Measurements from ENCODE around the gene DOCK3. TPM values are rescaled to one million over a fixed set of nuclear protein-coding genes. Genes with fewer than 3 reads are reported as not detected.
A peak's percentile ranks its signal among the peaks of the same experiment; 100 is the strongest.

Gene DOCK3
- total RNA-seq, 1 experiment from 2014 or later = 0.47 TPM

DNA sequence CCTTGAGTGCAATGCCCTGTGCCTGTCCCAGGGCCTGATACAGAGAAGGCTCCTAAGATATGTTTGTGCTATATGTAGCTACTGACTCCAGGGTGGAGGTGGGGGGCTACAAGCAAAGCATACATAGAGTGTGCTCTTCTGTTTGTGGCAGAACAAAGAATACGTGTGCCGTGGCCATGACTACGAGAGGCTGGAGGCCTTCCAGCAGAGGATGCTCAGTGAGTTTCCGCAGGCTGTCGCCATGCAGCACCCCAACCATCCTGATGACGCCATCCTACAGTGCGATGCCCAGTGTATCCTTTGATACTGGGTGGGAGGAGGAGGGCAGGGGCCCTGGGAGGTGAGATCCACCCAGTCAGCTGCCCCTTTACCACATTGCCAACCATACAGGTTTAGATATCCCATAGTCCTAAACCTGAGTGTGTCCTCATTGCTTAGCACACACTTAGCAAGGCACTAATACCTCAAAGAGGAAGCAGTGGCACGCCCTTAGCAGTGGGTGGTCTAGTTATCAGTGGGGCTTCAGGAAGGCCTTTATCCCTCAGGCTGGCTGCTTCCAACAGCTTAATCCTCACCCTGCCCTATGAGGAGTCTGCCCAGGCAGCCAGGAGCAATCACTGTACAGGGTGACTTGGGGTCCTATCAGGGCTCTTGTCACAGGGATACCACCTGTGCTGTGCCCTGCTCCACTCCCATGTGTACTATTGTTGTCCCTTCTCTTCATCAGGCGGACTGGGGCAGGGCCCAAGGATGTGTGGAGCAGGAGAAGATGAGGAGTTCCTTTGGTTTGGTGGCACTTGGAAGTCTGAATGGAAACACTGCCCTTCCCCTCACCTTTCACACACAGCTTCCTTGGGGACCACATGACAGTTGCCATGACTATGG lies 680.2 kb downstream of the DOCK3 start:
- peak; percentile 7 for DNase-seq (ENCODE audit: low spot score)
- Histone ChIP-seq H3K4me1 (ENCODE audit: insufficient read depth, low read length, poor library complexity, severe bottlenecking) (no peaks in the 10 kb centered on the region), H3K9me3 (ENCODE audit: low read depth, low read length, poor library complexity, severe bottlenecking) (no peaks in the 10 kb centered on the region), H3K36me3 (ENCODE audit: insufficient read depth, low read length, poor library complexity, severe bottlenecking) (no peaks in the 10 kb centered on the region), H3K4me3 (ENCODE audit: low read depth, low read length, poor library complexity, severe bottlenecking) (no peak overlapping the region), H3K27me3 (replicated peaks; ENCODE audit: insufficient read depth, low read depth, low read length, poor library complexity) (no peaks in the 10 kb centered on the region), H3K27ac (ENCODE audit: low read depth, low read length, poor library complexity, severe bottlenecking) (no peak overlapping the region)
- intact Hi-C loops (cut with micrococcal nuclease; ENCODE audit: unreplicated experiment) = no loop called here
- ChIA-PET CTCF (no interaction called here), POLR2A (ENCODE audit: low non-redundant PET) (no interaction called here)
- TF ChIP-seq, protein P1, sequence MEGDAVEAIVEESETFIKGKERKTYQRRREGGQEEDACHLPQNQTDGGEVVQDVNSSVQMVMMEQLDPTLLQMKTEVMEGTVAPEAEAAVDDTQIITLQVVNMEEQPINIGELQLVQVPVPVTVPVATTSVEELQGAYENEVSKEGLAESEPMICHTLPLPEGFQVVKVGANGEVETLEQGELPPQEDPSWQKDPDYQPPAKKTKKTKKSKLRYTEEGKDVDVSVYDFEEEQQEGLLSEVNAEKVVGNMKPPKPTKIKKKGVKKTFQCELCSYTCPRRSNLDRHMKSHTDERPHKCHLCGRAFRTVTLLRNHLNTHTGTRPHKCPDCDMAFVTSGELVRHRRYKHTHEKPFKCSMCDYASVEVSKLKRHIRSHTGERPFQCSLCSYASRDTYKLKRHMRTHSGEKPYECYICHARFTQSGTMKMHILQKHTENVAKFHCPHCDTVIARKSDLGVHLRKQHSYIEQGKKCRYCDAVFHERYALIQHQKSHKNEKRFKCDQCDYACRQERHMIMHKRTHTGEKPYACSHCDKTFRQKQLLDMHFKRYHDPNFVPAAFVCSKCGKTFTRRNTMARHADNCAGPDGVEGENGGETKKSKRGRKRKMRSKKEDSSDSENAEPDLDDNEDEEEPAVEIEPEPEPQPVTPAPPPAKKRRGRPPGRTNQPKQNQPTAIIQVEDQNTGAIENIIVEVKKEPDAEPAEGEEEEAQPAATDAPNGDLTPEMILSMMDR (conservative IDR thresholded peaks at IDR 0.05; ENCODE audit: low read depth, low read length) = no peak
- no peak for TF ChIP-seq EZH2 (IDR thresholded peaks at IDR 0.05; ENCODE audit: borderline replicate concordance, low read depth, low read length, poor library complexity, severe bottlenecking)
- no TSS peak for BruUV-seq (replicated peaks)

DNA sequence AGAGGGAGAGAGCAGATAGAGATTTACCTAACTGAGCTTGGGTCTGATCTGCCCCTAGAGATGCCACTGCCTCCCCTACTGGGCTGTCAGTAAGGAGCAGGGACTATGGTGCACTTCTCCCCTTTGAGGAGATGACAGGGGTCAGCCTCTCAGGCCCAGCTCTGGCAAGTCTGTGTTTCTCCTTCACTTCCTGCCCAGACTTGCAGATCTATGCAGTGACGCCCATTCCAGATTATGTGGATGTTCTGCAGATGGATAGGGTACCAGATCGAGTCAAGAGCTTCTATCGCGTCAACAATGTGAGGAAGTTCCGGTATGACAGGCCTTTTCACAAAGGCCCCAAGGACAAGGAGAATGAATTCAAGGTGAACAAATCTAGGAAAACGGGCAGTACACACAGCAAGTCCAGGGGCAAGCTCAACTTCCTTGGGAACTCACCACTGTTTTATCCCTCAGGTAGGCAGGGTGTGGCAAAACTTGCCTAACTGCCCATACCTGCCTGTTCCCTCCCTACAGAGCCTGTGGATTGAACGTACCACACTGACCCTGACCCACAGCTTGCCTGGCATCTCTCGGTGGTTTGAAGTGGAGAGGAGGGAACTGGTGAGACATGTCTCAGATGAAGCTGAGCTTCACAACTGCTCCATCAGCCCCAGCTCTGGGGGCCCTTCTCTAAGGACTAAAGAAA lies 681.3 kb downstream of the DOCK3 start:
- Histone ChIP-seq H3K4me1 (ENCODE audit: insufficient read depth, low read length, poor library complexity, severe bottlenecking) (no peaks in the 10 kb centered on the region), H3K9me3 (ENCODE audit: low read depth, low read length, poor library complexity, severe bottlenecking) (no peaks in the 10 kb centered on the region), H3K4me3 (ENCODE audit: low read depth, low read length, poor library complexity, severe bottlenecking) (no peak overlapping the region), H3K27ac (ENCODE audit: low read depth, low read length, poor library complexity, severe bottlenecking) (no peak overlapping the region), H3K36me3 (ENCODE audit: insufficient read depth, low read length, poor library complexity, severe bottlenecking) (no peaks in the 10 kb centered on the region), H3K27me3 (replicated peaks; ENCODE audit: insufficient read depth, low read depth, low read length, poor library complexity) (no peaks in the 10 kb centered on the region)
- TF ChIP-seq, protein P1 (conservative IDR thresholded peaks at IDR 0.05; ENCODE audit: low read depth, low read length) = no peak
- TF ChIP-seq EZH2 (IDR thresholded peaks at IDR 0.05; ENCODE audit: borderline replicate concordance, low read depth, low read length, poor library complexity, severe bottlenecking) = no peak
- no TSS peak for BruUV-seq (replicated peaks)
- intact Hi-C loops (cut with micrococcal nuclease; ENCODE audit: unreplicated experiment) = no loop called here
- no peak for DNase-seq (ENCODE audit: low spot score)
- ChIA-PET CTCF (no interaction called here), POLR2A (ENCODE audit: low non-redundant PET) (no interaction called here)

DNA sequence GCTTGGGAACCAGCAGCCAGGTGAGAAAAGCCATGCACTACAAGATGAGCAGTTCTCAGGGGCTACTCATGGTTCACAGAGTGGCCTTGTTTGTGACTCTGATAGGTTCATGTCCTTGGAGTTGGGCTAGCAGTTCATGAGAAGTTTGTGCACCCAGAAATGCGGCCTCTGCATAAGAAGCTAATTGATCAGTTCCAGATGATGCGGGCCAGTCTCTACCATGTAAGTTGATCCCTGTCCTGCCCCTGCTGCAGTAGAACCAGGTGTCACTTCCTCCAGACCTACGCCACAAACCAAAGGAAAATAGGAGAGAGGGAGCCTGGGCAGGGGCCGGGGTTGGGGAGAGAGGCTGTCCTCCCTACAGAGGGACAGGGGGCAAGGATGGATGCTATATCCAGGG lies 683.1 kb downstream of the DOCK3 start:
- no TSS peak for BruUV-seq (replicated peaks)
- Histone ChIP-seq H3K36me3 (ENCODE audit: insufficient read depth, low read length, poor library complexity, severe bottlenecking) (no peaks in the 10 kb centered on the region), H3K27ac (ENCODE audit: low read depth, low read length, poor library complexity, severe bottlenecking) (no peak overlapping the region), H3K4me3 (ENCODE audit: low read depth, low read length, poor library complexity, severe bottlenecking) (no peak overlapping the region), H3K9me3 (ENCODE audit: low read depth, low read length, poor library complexity, severe bottlenecking) (no peaks in the 10 kb centered on the region), H3K27me3 (replicated peaks; ENCODE audit: insufficient read depth, low read depth, low read length, poor library complexity) (no peaks in the 10 kb centered on the region), H3K4me1 (ENCODE audit: insufficient read depth, low read length, poor library complexity, severe bottlenecking) (no peaks in the 10 kb centered on the region)
- TF ChIP-seq, protein P1 (conservative IDR thresholded peaks at IDR 0.05; ENCODE audit: low read depth, low read length) = no peak
- TF ChIP-seq EZH2 (IDR thresholded peaks at IDR 0.05; ENCODE audit: borderline replicate concordance, low read depth, low read length, poor library complexity, severe bottlenecking) = no peak
- ChIA-PET POLR2A (ENCODE audit: low non-redundant PET) (no interaction called here), CTCF (no interaction called here)
- intact Hi-C loops (cut with micrococcal nuclease; ENCODE audit: unreplicated experiment) = no loop called here
- no peak for DNase-seq (ENCODE audit: low spot score)
